Muscle layer of duodenum (tissue), 2 donors: ENCODE data around the gene UPB1.

Source experiments
- H3K27ac ChIP-seq: one replicate; pipeline ENCODE4 v1.7.0; 2013; ENCODE audit warnings: mild to moderate bottlenecking, low read length
- H3K27me3 ChIP-seq: one replicate; pipeline ENCODE4 v1.7.0; 2013; ENCODE audit warnings: low read depth, mild to moderate bottlenecking, control low read depth, low read length
- H3K36me3 ChIP-seq, 2 donors: one replicate each; pipeline ENCODE4 v1.7.0; 2013; ENCODE audit warnings: low read length in 2 of 2, control low read depth in 1 of 2, mild to moderate bottlenecking in 1 of 2; ENCODE audit not compliant: insufficient read depth in 2 of 2, control insufficient read depth in 1 of 2
- H3K4me1 ChIP-seq, 2 donors: one replicate each; pipeline ENCODE4 v1.7.0; 2013; ENCODE audit warnings: low read length in 2 of 2, mild to moderate bottlenecking in 2 of 2, control low read depth in 1 of 2, moderate library complexity in 1 of 2; ENCODE audit not compliant: insufficient read depth in 2 of 2, control insufficient read depth in 1 of 2
- H3K4me3 ChIP-seq, 2 donors: one replicate each; pipeline ENCODE4 v1.7.0; 2013; ENCODE audit warnings: low read length in 2 of 2, low read depth in 1 of 2, mild to moderate bottlenecking in 1 of 2
- H3K9me3 ChIP-seq, 2 donors: one replicate each; pipeline ENCODE4 v1.7.0; 2013; ENCODE audit warnings: low read length in 2 of 2, control low read depth in 1 of 2, mild to moderate bottlenecking in 1 of 2; ENCODE audit not compliant: control insufficient read depth in 1 of 2
- donor health status: healthy.

Gene UPB1

GRCh38 chr22:24496661-24497060 is 1.5 kb downstream of the UPB1 start:
- no peaks in the 10 kb centered on the region for H3K36me3 ChIP-seq
- H3K27ac ChIP-seq: no peak overlapping the region
- peaks cover 0 to 5% of the 10 kb centered on the region in 2 donors for H3K4me1 ChIP-seq
- peaks cover 17% of the 10 kb centered on the region for H3K27me3 ChIP-seq
- H3K9me3 ChIP-seq: no peaks in the 10 kb centered on the region
- no peak overlapping the region for H3K4me3 ChIP-seq

- H3K36me3 ChIP-seq: no peaks in the 10 kb centered on the region
- H3K9me3 ChIP-seq: no peaks in the 10 kb centered on the region
- no peak overlapping the region for H3K27ac ChIP-seq
- H3K4me1 ChIP-seq: peaks cover 0 to 5% of the 10 kb centered on the region in 2 donors
- peaks cover 17% of the 10 kb centered on the region for H3K27me3 ChIP-seq
- no peak overlapping the region for H3K4me3 ChIP-seq
Observed at GRCh38 chr22:24497841-24498258, 2.7 kb downstream of the UPB1 start.

- Histone ChIP-seq H3K27ac (no peak overlapping the region), H3K4me1 (peaks cover 0 to 5% of the 10 kb centered on the region in 2 donors), H3K27me3 (peaks cover 14% of the 10 kb centered on the region), H3K9me3 (no peaks in the 10 kb centered on the region), H3K36me3 (no peaks in the 10 kb centered on the region), H3K4me3 (no peak overlapping the region)
Observed at GRCh38 chr22:24498824-24499223, 3.7 kb downstream of the UPB1 start.

GRCh38 chr22:24499706-24500276 is 4.7 kb downstream of the UPB1 start:
- H3K27ac ChIP-seq: no peak overlapping the region
- H3K27me3 ChIP-seq: peaks cover 6% of the 10 kb centered on the region
- peaks cover 0 to 3% of the 10 kb centered on the region in 2 donors for H3K4me1 ChIP-seq
- H3K9me3 ChIP-seq: no peaks in the 10 kb centered on the region
- no peak overlapping the region for H3K4me3 ChIP-seq
- no peaks in the 10 kb centered on the region for H3K36me3 ChIP-seq

GRCh38 chr22:24500277-24500820 is 5.2 kb downstream of the UPB1 start:
- H3K36me3 ChIP-seq: no peaks in the 10 kb centered on the region
- no peaks in the 10 kb centered on the region for H3K27me3 ChIP-seq
- no peak overlapping the region for H3K27ac ChIP-seq
- no peak overlapping the region for H3K4me3 ChIP-seq
- no peaks in the 10 kb centered on the region for H3K9me3 ChIP-seq
- H3K4me1 ChIP-seq: no peaks in the 10 kb centered on the region

- Histone ChIP-seq H3K9me3 (no peaks in the 10 kb centered on the region), H3K27ac (no peak overlapping the region), H3K27me3 (no peaks in the 10 kb centered on the region), H3K4me3 (no peak overlapping the region), H3K4me1 (no peaks in the 10 kb centered on the region), H3K36me3 (no peaks in the 10 kb centered on the region)
Observed at GRCh38 chr22:24501301-24502005, 6.3 kb downstream of the UPB1 start.

- Histone ChIP-seq H3K36me3 (no peaks in the 10 kb centered on the region), H3K4me3 (no peak overlapping the region), H3K9me3 (no peaks in the 10 kb centered on the region), H3K4me1 (no peaks in the 10 kb centered on the region), H3K27ac (no peak overlapping the region), H3K27me3 (no peaks in the 10 kb centered on the region)
Observed at GRCh38 chr22:24502034-24502433, 6.9 kb downstream of the UPB1 start.

- Histone ChIP-seq H3K27me3 (no peaks in the 10 kb centered on the region), H3K36me3 (no peaks in the 10 kb centered on the region), H3K4me1 (no peaks in the 10 kb centered on the region), H3K27ac (no peak overlapping the region), H3K9me3 (no peaks in the 10 kb centered on the region), H3K4me3 (no peak overlapping the region)
Observed at GRCh38 chr22:24502541-24502940, 7.4 kb downstream of the UPB1 start.

GRCh38 chr22:24503137-24503842 is 8.2 kb downstream of the UPB1 start:
- Histone ChIP-seq H3K4me3 (no peak overlapping the region), H3K36me3 (no peaks in the 10 kb centered on the region), H3K27me3 (no peaks in the 10 kb centered on the region), H3K27ac (no peak overlapping the region), H3K4me1 (no peaks in the 10 kb centered on the region), H3K9me3 (no peaks in the 10 kb centered on the region)

GRCh38 chr22:24503843-24504338 is 8.8 kb downstream of the UPB1 start:
- Histone ChIP-seq H3K4me3 (no peak overlapping the region), H3K27ac (no peak overlapping the region), H3K4me1 (no peaks in the 10 kb centered on the region), H3K27me3 (no peaks in the 10 kb centered on the region), H3K9me3 (no peaks in the 10 kb centered on the region), H3K36me3 (no peaks in the 10 kb centered on the region)

GRCh38 chr22:24504540-24504939 is 9.4 kb downstream of the UPB1 start:
- no peaks in the 10 kb centered on the region for H3K4me1 ChIP-seq
- H3K9me3 ChIP-seq: no peaks in the 10 kb centered on the region
- no peaks in the 10 kb centered on the region for H3K36me3 ChIP-seq
- H3K27me3 ChIP-seq: no peaks in the 10 kb centered on the region
- H3K27ac ChIP-seq: no peak overlapping the region
- no peak overlapping the region for H3K4me3 ChIP-seq
